Spinal cord (tissue), 10 donors: ENCODE data around the gene SEC23A. TPM values are rescaled to one million over a fixed set of nuclear protein-coding genes. Genes with fewer than 3 reads are reported as not detected.

ENCODE experiments used
- DNase-seq, 6 donors: peaks; one replicate each; pipeline versions ENCODE4 v3.0.0 to v3.0.0-alpha.2; 2013 to 2015; ENCODE audit warnings: low spot score in 6 of 6, low read depth in 4 of 6
- H3K27ac ChIP-seq: one replicate; pipeline ENCODE4 v1.5.1; 2013; ENCODE audit warnings: low read depth, low read length, control low read depth
- H3K27me3 ChIP-seq: one replicate; pipeline ENCODE4 v1.6.1; 2013; ENCODE audit warnings: low read length; ENCODE audit not compliant: control insufficient read depth, insufficient read depth
- H3K36me3 ChIP-seq: one replicate; pipeline ENCODE4 v1.6.1; 2013; ENCODE audit warnings: low read length; ENCODE audit not compliant: control insufficient read depth, insufficient read depth
- H3K4me1 ChIP-seq: one replicate; pipeline ENCODE4 v1.6.1; 2013; ENCODE audit warnings: low read length; ENCODE audit not compliant: control insufficient read depth, insufficient read depth
- H3K4me3 ChIP-seq: one replicate; pipeline ENCODE4 v1.5.1; 2013; ENCODE audit warnings: low read depth, low read length, control low read depth
- H3K9me3 ChIP-seq: one replicate; pipeline ENCODE4 v1.6.1; 2013; ENCODE audit warnings: low read length; ENCODE audit not compliant: control insufficient read depth, insufficient read depth
- WGBS: methylation state at CpG from one replicate; pipeline ENCODE4 v1.1.5; 2013; ENCODE audit warnings: missing lambda C conversion rate; ENCODE audit not compliant: insufficient coverage; 5-methylcytosine and 5-hydroxymethylcytosine counted together
- polyA plus RNA-seq, 2 donors: library from polyadenylated mRNA; unstranded; fragments of 120-200 nt; gene quantifications; one replicate each; pipeline ENCODE4 v1.2.1, GENCODE V29; 2013; ENCODE audit not compliant: insufficient read length in 2 of 2
- total RNA-seq, 2 donors: library from RNA; depleted of rRNA in 1 of 2; stranded (reverse); fragments of 120-200 nt in 1 of 2; fragments of >200 nt in 1 of 2; gene quantifications; one replicate each; pipeline versions ENCODE4 v1.2.3 to v1.2.4, GENCODE V29; 2013 to 2014
- donor health status: healthy.

Gene SEC23A
- total and polyA plus RNA-seq, 4 donors, result 48.5 to 162 (median 81.9) TPM

- DNase-seq, result no peak
- WGBS, result 92% methylated on average over 8 of the region's 8 CpGs
- H3K4me1 ChIP-seq, result no peaks in the 10 kb centered on the region
- no peak overlapping the region for H3K27ac ChIP-seq
- no peaks in the 10 kb centered on the region for H3K27me3 ChIP-seq
- H3K9me3 ChIP-seq, result no peaks in the 10 kb centered on the region
- H3K36me3 ChIP-seq, result no peaks in the 10 kb centered on the region
- no peak overlapping the region for H3K4me3 ChIP-seq
Observed at GRCh38 chr14:39005044-39005880, 97.8 kb downstream of the SEC23A start.

- no CpG with 5 or more reads among the region's 1 CpG for WGBS
- Histone ChIP-seq H3K4me1 (no peaks in the 10 kb centered on the region), H3K36me3 (no peaks in the 10 kb centered on the region), H3K9me3 (no peaks in the 10 kb centered on the region), H3K27ac (no peak overlapping the region), H3K27me3 (no peaks in the 10 kb centered on the region), H3K4me3 (no peak overlapping the region)
- DNase-seq, result no peak
Observed at GRCh38 chr14:38999949-39000348, 103.1 kb downstream of the SEC23A start.

- H3K9me3 ChIP-seq, result no peaks in the 10 kb centered on the region
- DNase-seq, result peak in 2 of 6 donors; percentile 36 to 52
- H3K4me1 ChIP-seq, result no peaks in the 10 kb centered on the region
- H3K36me3 ChIP-seq, result no peaks in the 10 kb centered on the region
- no peak overlapping the region for H3K27ac ChIP-seq
- no CpG with 5 or more reads among the region's 3 CpGs for WGBS
- no peaks in the 10 kb centered on the region for H3K27me3 ChIP-seq
- H3K4me3 ChIP-seq, result no peak overlapping the region
Observed at GRCh38 chr14:38994731-38995130, 108.3 kb downstream of the SEC23A start.

- H3K27me3 ChIP-seq, result no peaks in the 10 kb centered on the region
- no peaks in the 10 kb centered on the region for H3K4me1 ChIP-seq
- H3K9me3 ChIP-seq, result no peaks in the 10 kb centered on the region
- WGBS, result no CpG with 5 or more reads among the region's 2 CpGs
- no peak for DNase-seq
- H3K4me3 ChIP-seq, result no peak overlapping the region
- no peak overlapping the region for H3K27ac ChIP-seq
- no peaks in the 10 kb centered on the region for H3K36me3 ChIP-seq
Observed at GRCh38 chr14:38993981-38994380, 109.1 kb downstream of the SEC23A start.

GRCh38 chr14:38992067-38992844, 110.8 kb downstream of the SEC23A start:
- Histone ChIP-seq H3K9me3 (no peaks in the 10 kb centered on the region), H3K27me3 (no peaks in the 10 kb centered on the region), H3K36me3 (no peaks in the 10 kb centered on the region), H3K4me3 (no peak overlapping the region), H3K4me1 (no peaks in the 10 kb centered on the region), H3K27ac (no peak overlapping the region)
- no peak for DNase-seq
- 100% methylated on average over 1 of the region's 4 CpGs for whole genome bisulfite sequencing

- WGBS, result no CpG with 5 or more reads among the region's 1 CpG
- peak in 1 of 6 donors; percentile 60 for DNase-seq
- H3K9me3 ChIP-seq, result no peaks in the 10 kb centered on the region
- H3K4me1 ChIP-seq, result no peaks in the 10 kb centered on the region
- H3K27ac ChIP-seq, result no peak overlapping the region
- H3K4me3 ChIP-seq, result no peak overlapping the region
- H3K36me3 ChIP-seq, result no peaks in the 10 kb centered on the region
- H3K27me3 ChIP-seq, result no peaks in the 10 kb centered on the region
Observed at GRCh38 chr14:38991299-38991698, 111.7 kb downstream of the SEC23A start.

GRCh38 chr14:38989922-38990546, 113.0 kb downstream of the SEC23A start:
- H3K27me3 ChIP-seq, result no peaks in the 10 kb centered on the region
- no peak overlapping the region for H3K27ac ChIP-seq
- H3K9me3 ChIP-seq, result no peaks in the 10 kb centered on the region
- H3K4me1 ChIP-seq, result no peaks in the 10 kb centered on the region
- H3K4me3 ChIP-seq, result no peak overlapping the region
- DNase-seq, result no peak
- no CpG with 5 or more reads among the region's 2 CpGs for WGBS
- no peaks in the 10 kb centered on the region for H3K36me3 ChIP-seq

GRCh38 chr14:38987781-38988180, 115.3 kb downstream of the SEC23A start:
- Histone ChIP-seq H3K36me3 (no peaks in the 10 kb centered on the region), H3K27ac (no peak overlapping the region), H3K9me3 (no peaks in the 10 kb centered on the region), H3K4me1 (no peaks in the 10 kb centered on the region), H3K4me3 (no peak overlapping the region), H3K27me3 (no peaks in the 10 kb centered on the region)
- no peak for DNase-seq
- WGBS, result no CpG with 5 or more reads among the region's 2 CpGs

- 0% methylated on average over 1 of the region's 1 CpG for WGBS
- no peak overlapping the region for H3K4me3 ChIP-seq
- no peaks in the 10 kb centered on the region for H3K4me1 ChIP-seq
- no peaks in the 10 kb centered on the region for H3K27me3 ChIP-seq
- no peaks in the 10 kb centered on the region for H3K36me3 ChIP-seq
- no peak overlapping the region for H3K27ac ChIP-seq
- DNase-seq, result no peak
- no peaks in the 10 kb centered on the region for H3K9me3 ChIP-seq
Observed at GRCh38 chr14:38982837-38983236, 120.2 kb downstream of the SEC23A start.
